ENCODE data around the gene ACSF3. TPM values are rescaled to one million over a fixed set of nuclear protein-coding genes. Genes with fewer than 3 reads are reported as not detected.
"Not testable (repeated sequence)": the region's sequence is repeated elsewhere in the genome, so short reads cannot be mapped to it uniquely, and the experiment has no call there.

ACSF3 gene
- total RNA-seq, 1 experiment from 2014 or later = 11.8 TPM

DNA sequence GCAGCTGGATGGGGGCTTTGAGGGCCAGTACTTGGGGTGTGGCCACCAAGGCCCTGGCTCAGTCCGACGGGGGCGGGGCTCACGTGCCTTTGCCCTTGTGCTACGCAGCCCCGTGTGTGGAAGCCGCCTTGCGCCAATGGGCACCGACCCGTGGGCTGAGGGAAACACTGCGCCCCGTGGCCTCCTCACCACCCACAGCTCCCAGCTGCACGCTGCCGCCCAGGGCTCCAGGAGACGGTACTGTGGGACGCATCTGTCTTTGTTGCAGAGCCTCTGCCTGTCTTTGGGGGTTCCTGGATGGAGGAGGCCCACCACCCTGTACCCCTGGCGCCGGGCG lies 85.5 kb downstream of the ACSF3 start:
- peaks cover 18% of the 10 kb centered on the region for H3K4me1 ChIP-seq
- H3K27me3 ChIP-seq = no peaks in the 10 kb centered on the region
- H3K36me3 ChIP-seq = peaks cover 94% of the 10 kb centered on the region
- no peaks in the 10 kb centered on the region for H3K9me3 ChIP-seq (replicated peaks)
- no peak overlapping the region for H3K4me3 ChIP-seq
- H3K27ac ChIP-seq = no peak overlapping the region
- no peak for DNase-seq

DNA sequence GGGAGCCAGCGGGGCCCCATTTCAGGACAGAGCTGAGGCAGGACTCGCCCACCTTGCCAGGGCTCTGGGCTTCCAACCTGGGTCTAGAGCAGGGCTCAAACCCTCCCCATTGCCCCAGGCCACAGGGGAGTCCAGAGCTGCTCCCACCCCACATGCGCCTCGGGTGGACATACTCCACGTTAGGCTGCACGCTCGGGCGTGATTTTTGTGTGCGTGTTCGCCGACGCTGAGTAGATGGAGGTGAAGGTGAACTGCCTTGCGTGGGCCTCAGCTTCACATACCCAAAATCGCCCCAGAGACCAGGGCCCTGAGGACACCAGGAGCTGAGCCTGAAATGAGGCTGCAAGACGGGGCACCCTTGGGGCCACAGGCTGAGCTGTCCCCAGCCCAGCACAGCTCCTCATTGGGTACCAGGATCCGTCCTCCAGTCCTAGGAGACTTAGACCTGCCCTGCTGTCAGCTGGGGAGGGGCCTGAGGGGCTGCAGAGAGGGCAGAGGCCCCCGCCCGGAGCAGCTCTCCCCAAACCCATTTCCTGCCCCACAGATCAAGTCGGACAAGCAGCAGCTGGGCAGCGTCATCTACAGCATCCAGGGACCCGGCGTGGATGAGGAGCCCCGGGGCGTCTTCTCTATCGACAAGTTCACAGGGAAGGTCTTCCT lies 86.1 kb downstream of the ACSF3 start:
- no peak for DNase-seq
- H3K4me3 ChIP-seq = no peak overlapping the region
- peaks cover 11% of the 10 kb centered on the region for H3K4me1 ChIP-seq
- H3K9me3 ChIP-seq (replicated peaks) = no peaks in the 10 kb centered on the region
- no peaks in the 10 kb centered on the region for H3K27me3 ChIP-seq
- peaks cover 90% of the 10 kb centered on the region for H3K36me3 ChIP-seq
- no peak overlapping the region for H3K27ac ChIP-seq

DNA sequence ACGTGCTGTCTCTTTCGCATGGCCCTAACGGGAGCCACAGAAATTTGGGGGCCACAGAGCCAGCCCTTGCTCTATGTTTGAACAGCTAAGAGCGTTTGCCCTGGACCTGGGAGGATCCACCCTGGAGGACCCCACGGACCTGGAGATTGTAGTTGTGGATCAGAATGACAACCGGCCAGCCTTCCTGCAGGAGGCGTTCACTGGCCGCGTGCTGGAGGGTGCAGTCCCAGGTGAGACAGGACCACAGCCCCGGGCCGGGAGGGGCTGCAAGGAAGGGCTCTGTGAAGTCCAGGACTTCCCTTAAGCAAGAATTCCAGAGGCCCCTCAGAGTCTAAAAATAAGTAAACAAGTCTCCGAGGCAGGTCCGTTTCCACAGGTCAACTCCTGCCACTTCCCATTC lies 89.8 kb downstream of the ACSF3 start:
- Histone ChIP-seq H3K9me3 (replicated peaks) (peaks cover 8% of the 10 kb centered on the region), H3K4me1 (no peaks in the 10 kb centered on the region), H3K4me3 (no peak overlapping the region), H3K36me3 (peaks cover 80% of the 10 kb centered on the region), H3K27me3 (no peaks in the 10 kb centered on the region), H3K27ac (no peak overlapping the region)
- DNase-seq = peak in 1 of 2 experiments; percentile 11

DNA sequence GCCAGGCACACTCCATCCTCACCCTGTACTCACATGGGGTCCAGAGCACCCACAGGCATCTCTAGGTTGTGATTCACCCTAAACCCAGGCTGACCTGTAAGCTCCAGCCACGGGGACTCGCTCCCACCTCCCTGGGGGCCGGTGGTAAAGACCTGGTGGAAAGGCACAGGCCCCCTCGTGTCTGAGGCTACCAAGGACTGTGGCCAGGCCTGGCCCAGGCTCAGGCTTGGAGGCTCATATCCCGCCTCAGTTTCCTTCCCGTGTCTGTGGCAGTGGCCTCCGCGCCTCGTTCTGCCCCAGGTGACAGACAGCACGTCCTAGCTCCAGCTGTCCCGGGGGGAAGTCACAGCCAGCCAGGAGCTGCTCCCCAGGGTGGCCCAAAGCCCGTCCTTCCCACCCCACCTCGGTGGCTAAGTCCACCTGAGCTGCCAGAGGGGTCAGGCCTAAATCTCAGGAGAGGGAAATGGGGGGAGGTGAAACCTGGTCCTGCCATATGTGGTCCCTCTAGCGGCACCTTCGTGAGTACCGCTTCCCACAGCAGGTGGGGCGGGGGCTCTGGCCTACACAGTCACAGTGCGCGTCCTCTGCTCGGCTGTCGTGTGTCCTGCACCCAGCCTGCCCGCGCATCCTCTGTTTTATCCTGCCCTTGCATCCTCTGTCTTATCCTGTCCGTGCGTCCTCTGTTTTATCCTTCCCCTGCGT lies 90.5 kb downstream of the ACSF3 start:
- Histone ChIP-seq H3K9me3 (replicated peaks) (peaks cover 8% of the 10 kb centered on the region), H3K4me3 (no peak overlapping the region), H3K4me1 (no peaks in the 10 kb centered on the region), H3K27me3 (no peaks in the 10 kb centered on the region), H3K36me3 (peaks cover 77% of the 10 kb centered on the region), H3K27ac (no peak overlapping the region)
- peak in 1 of 2 experiments; percentile 16 for DNase-seq

DNA sequence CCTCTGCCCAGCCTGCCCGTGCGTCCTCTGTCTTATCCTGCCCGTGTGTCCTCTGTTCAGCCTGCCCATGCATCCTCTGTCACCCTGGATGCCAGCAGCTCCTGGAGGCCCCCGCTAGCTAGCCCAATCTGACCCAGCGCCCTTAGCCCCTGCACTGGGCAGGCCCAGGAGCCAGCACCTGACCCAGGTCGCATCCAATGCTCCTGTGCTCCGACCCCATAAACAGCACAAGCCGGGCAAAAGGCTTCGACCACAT lies 91.0 kb downstream of the ACSF3 start:
- DNase-seq = no peak
- H3K36me3 ChIP-seq = peaks cover 77% of the 10 kb centered on the region

DNA sequence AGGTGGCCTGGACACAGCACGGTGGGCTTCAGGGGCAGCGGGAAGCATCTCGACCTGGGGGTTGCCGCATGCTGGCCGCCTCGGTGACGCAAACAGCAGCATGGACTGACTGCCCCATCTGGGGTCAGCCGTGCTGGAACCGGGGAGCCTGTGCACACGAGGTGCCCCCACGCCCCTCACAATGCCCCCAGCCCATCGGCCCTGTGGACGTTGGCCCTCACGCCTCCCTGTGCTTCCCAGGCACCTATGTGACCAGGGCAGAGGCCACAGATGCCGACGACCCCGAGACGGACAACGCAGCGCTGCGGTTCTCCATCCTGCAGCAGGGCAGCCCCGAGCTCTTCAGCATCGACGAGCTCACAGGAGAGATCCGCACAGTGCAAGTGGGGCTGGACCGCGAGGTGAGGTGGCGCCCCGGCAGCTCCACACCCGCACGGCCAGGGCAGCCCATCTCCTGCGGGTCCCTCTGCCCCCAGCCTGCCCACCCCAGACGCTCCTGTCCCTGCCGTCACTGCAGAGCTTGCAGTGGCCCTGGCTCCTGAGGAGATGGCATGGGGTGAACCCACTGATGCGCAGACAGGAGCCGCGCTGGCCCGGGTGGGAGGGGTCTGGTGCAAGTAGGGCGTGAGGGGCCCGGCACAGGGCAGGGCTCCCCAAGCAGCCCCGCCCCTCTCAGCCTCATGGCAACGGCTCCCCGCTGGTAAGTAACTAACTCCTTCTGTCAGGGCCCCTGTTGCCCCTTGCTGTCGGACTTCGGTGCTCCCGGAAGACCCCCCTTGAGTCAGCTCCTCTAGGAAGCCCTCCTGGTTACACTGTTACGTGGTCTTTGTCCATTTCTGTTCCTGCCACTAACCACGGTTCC lies 91.5 kb downstream of the ACSF3 start:
- Histone ChIP-seq H3K27ac (no peak overlapping the region), H3K9me3 (replicated peaks) (peaks cover 15% of the 10 kb centered on the region), H3K4me1 (no peaks in the 10 kb centered on the region), H3K27me3 (no peaks in the 10 kb centered on the region), H3K4me3 (no peak overlapping the region), H3K36me3 (peaks cover 77% of the 10 kb centered on the region)
- peak; percentile 72 to 80 for DNase-seq

More for the DNA sequence above, 91.0 kb downstream of the ACSF3 start:
- H3K4me3 ChIP-seq = no peak overlapping the region
- no peak overlapping the region for H3K27ac ChIP-seq
- no peaks in the 10 kb centered on the region for H3K27me3 ChIP-seq
- peaks cover 11% of the 10 kb centered on the region for H3K9me3 ChIP-seq (replicated peaks)
- H3K4me1 ChIP-seq = no peaks in the 10 kb centered on the region

DNA sequence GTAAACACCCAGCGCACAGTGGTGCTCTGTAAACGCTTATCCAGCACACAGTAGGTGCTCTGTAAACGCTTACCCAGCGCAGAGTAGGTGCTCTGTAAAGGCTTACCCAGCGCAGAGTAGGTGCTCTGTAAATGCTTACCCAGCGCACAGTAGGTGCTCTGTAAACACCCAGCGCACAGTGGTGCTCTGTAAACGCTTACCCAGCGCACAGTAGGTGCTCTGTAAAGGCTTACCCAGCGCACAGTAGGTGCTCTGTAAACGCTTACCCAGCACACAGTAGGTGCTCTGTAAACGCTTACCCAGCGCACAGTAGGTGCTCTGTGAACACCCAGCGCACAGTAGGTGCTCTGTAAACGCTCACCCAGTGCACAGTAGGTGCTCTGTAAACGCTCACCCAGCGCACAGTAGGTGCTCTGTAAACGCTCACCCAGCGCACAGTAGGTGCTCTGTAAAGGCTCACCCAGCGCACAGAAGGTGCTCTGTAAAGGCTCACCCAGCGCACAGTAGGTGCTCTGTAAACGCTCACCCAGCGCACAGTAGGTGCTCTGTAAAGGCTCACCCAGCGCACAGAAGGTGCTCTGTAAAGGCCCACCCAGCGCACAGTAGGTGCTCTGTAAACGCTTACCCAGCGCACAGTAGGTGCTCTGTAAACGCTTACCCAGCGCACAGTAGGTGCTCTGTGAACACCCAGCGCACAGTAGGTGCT lies 92.4 kb downstream of the ACSF3 start:
- peaks cover 24% of the 10 kb centered on the region for H3K9me3 ChIP-seq (replicated peaks)
- H3K4me1 ChIP-seq, H3K4me3 ChIP-seq, H3K27me3 ChIP-seq, H3K27ac ChIP-seq: not testable (repeated sequence)
- peaks cover 77% of the 10 kb centered on the region for H3K36me3 ChIP-seq
- peak in 1 of 2 experiments; percentile 26 for DNase-seq

DNA sequence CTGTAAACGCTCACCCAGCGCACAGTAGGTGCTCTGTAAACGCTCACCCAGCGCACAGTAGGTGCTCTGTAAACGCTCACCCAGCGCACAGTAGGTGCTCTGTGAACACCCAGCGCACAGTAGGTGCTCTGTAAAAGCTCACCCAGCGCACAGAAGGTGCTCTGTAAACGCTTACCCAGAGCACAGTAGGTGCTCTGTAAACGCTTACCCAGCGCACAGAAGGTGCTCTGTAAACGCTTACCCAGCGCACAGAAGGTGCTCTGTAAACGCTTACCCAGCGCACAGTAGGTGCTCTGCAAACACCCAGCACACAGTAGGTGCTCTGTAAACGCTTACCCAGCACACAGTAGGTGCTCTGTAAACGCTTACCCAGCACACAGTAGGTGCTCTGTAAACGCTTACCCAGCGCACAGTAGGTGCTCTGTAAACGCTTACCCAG lies 93.0 kb downstream of the ACSF3 start:
- Histone ChIP-seq H3K9me3 (replicated peaks) (peaks cover 30% of the 10 kb centered on the region), H3K36me3 (peaks cover 77% of the 10 kb centered on the region)
- DNase-seq, H3K4me1 ChIP-seq, H3K27ac ChIP-seq, H3K4me3 ChIP-seq, H3K27me3 ChIP-seq: not testable (repeated sequence)

DNA sequence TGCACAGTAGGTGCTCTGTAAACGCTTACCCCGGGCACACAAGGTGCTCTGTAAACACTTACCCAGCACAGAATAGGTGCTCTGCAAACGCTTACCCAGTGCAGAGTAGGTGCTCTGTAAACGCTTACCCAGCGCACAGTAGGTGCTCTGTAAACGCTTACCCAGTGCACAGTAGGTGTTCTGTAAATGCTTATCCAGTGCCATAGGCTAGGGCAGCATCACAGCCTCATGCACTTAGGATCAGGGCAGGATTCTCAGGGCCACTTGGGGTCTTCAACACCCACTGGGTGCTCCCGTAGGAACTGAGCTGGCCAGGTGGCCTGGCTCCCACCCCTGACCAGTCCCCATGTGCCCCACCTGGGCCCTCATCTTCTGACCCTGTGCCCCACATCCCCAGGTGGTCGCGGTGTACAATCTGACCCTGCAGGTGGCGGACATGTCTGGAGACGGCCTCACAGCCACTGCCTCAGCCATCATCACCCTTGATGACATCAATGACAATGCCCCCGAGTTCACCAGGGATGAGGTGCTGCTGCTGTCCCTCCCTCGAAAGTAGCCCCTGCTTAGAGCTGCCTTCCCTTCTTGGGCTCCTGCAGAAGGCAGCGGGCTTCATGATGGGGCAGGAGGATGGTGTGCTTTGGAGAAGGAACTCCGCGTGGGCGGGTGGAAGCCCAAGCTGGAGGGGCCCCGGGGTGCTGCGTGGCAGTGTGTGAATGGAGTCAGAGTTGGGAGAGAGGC lies 93.5 kb downstream of the ACSF3 start:
- Histone ChIP-seq H3K27me3 (no peaks in the 10 kb centered on the region), H3K36me3 (peaks cover 79% of the 10 kb centered on the region), H3K4me3 (no peak overlapping the region), H3K4me1 (no peaks in the 10 kb centered on the region), H3K9me3 (replicated peaks) (peaks cover 30% of the 10 kb centered on the region), H3K27ac (no peak overlapping the region)
- DNase-seq = no peak

DNA sequence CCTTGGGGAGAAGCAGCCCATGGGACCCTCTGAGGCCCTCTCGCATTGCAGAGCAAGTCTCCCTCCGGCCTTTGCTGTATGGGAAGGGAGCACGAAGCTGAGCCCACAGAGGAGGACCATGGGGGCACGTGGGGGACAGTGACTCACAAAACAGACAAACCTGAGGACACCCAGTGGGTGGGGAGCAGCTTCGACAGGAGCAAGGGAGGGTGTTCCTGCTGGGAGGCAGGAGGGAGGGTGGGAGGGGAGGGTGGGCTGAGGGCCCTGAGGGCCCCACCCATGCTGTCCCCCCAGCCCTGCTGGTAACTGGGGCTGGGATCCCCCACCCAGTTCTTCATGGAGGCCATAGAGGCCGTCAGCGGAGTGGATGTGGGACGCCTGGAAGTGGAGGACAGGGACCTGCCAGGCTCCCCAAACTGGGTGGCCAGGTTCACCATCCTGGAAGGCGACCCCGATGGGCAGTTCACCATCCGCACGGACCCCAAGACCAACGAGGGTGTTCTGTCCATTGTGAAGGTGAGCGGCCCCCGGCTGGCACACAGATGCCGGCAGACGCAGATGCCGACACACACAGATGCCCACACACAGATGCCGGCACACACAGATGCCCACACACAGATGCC lies 94.2 kb downstream of the ACSF3 start:
- H3K27ac ChIP-seq = no peak overlapping the region
- H3K4me3 ChIP-seq = no peak overlapping the region
- H3K36me3 ChIP-seq = peaks cover 73% of the 10 kb centered on the region
- no peaks in the 10 kb centered on the region for H3K4me1 ChIP-seq
- DNase-seq = no peak
- H3K9me3 ChIP-seq (replicated peaks) = peaks cover 30% of the 10 kb centered on the region
- H3K27me3 ChIP-seq = no peaks in the 10 kb centered on the region

DNA sequence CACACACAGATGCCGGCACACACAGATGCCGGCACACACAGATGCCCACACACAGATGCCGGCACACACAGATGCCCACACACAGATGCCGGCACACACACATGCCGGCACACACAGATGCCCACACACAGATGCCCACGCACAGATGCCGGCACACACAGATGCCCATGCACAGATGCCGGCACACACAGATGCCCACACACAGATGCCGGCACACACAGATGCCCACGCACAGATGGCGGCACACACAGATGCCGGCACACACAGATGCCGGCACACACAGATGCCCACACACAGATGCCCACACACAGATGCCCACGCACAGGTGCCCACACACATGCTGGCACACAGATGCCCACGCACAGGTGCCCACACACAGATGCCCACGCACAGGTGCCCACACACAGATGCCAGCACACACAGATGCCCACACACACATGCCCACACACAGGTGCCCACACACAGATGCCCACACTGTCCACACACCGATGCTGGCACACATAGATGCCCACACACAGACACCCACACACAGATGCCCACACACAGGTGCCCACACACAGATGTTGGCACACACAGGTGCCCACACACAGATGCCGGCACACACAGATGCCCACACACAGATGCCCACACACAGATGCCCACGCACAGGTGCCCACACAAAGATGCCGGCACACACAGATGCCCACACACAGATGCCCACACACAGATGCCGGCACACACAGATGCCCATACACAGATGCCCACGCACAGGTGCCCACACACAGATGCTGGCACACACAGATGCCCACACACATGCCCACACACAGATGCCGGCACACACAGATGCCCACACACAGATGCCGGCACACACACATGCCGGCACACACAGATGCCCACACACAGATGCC lies 95.1 kb downstream of the ACSF3 start:
- not testable (repeated sequence) for H3K27ac ChIP-seq, H3K27me3 ChIP-seq, H3K4me1 ChIP-seq, H3K4me3 ChIP-seq, DNase-seq
- peaks cover 70% of the 10 kb centered on the region for H3K36me3 ChIP-seq
- H3K9me3 ChIP-seq (replicated peaks) = peaks cover 30% of the 10 kb centered on the region

DNA sequence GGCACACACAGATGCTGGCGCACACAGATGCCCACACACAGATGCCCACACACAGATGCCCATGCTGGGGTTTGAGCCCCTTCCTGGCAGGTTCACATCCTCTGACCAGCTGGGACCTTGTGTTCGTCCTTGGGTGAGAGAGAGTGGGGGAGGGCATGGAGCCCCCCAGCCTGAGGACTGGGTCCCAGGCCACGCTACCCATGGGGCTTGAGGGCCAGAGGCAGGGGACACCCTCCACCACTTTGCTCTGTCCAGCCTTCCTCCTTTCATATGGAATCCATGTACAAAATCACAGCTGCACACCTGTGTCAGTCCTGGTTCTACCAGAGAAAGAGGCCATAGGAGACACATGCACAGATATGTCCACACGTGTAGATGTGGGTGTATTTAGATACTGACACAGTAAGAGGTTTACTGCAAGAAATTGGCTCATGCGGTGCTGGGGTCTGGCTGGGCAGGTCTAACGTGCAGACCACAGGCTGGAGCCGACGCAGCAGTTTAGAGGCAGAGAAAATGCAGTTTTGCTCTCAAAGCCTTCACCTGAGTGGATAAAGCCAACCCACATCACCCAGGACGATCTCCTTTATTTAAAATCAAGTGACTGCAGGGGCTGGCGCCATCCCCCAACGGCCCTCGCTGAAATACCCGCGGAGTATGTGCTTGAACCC lies 95.8 kb downstream of the ACSF3 start:
- peaks cover 30% of the 10 kb centered on the region for H3K9me3 ChIP-seq (replicated peaks)
- no peaks in the 10 kb centered on the region for H3K4me1 ChIP-seq
- no peak overlapping the region for H3K27ac ChIP-seq
- H3K36me3 ChIP-seq = peaks cover 72% of the 10 kb centered on the region
- H3K27me3 ChIP-seq = no peaks in the 10 kb centered on the region
- no peak for DNase-seq
- H3K4me3 ChIP-seq = no peak overlapping the region
